Vagina (tissue), 2 donors: ENCODE data around the gene BMPR1A. TPM values are rescaled to one million over a fixed set of nuclear protein-coding genes. Genes with fewer than 3 reads are reported as not detected.
"Not testable (repeated sequence)": the region's sequence is repeated elsewhere in the genome, so short reads cannot be mapped to it uniquely, and the experiment has no call there.

Experiments
- DNase-seq, 2 donors: peaks; one replicate each; pipeline ENCODE4 v3.0.0-alpha.2; 2017; ENCODE audit errors: extremely low spot score in 2 of 2
- H3K27ac ChIP-seq: fragments of 200-600 bp; sonication (generic); one replicate; pipeline ENCODE4 v1.5.1; 2019
- H3K27me3 ChIP-seq: fragments of 200-600 bp; sonication (generic); one replicate; pipeline ENCODE4 v1.5.1; 2019
- H3K36me3 ChIP-seq, 2 donors: fragments of 200-600 bp; sonication (generic); one replicate each; pipeline ENCODE4 v1.5.1; 2017 to 2019
- H3K4me1 ChIP-seq: fragments of 200-600 bp; sonication (generic); one replicate; pipeline ENCODE4 v1.5.1; 2019
- H3K4me3 ChIP-seq, 2 donors: fragments of 200-600 bp; sonication (generic); 1 replicate in 1 of 2; 2 replicates in 1 of 2; pipeline ENCODE4 v1.5.1; 2016 to 2019
- H3K9me3 ChIP-seq: fragments of 200-600 bp; sonication (generic); one replicate; pipeline ENCODE4 v1.5.1; 2019
- CTCF ChIP-seq, 3 experiments: fragments of 450-650 bp in 2 of 3; fragments of 200-600 bp in 1 of 3; sonication (generic) in 1 of 3; IDR thresholded peaks; one replicate each; pipeline ENCODE4 v1.5.1; 2017 to 2019; ENCODE audit warnings: antibody characterized with exemption in 3 of 3, mild to moderate bottlenecking in 2 of 3, moderate library complexity in 2 of 3
- POLR2A ChIP-seq, 2 donors: fragments of 450-650 bp; IDR thresholded peaks; one replicate each; pipeline ENCODE4 v1.6.1; 2017; ENCODE audit warnings: antibody characterized with exemption in 2 of 2, mild to moderate bottlenecking in 2 of 2, moderate library complexity in 2 of 2
- POLR2AphosphoS5 ChIP-seq, 2 donors: sonication (generic); formaldehyde crosslinking; IDR thresholded peaks; one replicate each; pipeline ENCODE4 v1.9.0; 2017; ENCODE audit warnings: antibody characterized with exemption in 2 of 2, mild to moderate bottlenecking in 2 of 2, low read depth in 1 of 2; ENCODE audit not compliant: insufficient read depth in 1 of 2
- intact Hi-C: fragments of 100-400 bp; cut with DNase I; formaldehyde crosslinking; loops from one replicate; pipeline ENCODE4 v1.15.1; 2023
- total RNA-seq: library from RNA; depleted of rRNA; stranded (reverse); fragments of >200 nt; gene quantifications from one replicate; pipeline ENCODE4 v1.2.3, GENCODE V29; 2016

BMPR1A gene
- total RNA-seq, 1 donor from 2014 or later: 33.1 TPM

GRCh38 chr10:86862786-86863483 lies 106.5 kb downstream of the BMPR1A start:
- no peaks in the 10 kb centered on the region for H3K9me3 ChIP-seq
- H3K27ac ChIP-seq: no peak overlapping the region
- DNase-seq: no peak
- H3K4me1 ChIP-seq: peaks cover 10% of the 10 kb centered on the region
- no peaks in the 10 kb centered on the region for H3K27me3 ChIP-seq
- intact Hi-C loops: no loop called here
- no peaks in the 10 kb centered on the region for H3K36me3 ChIP-seq
- TF ChIP-seq CTCF (IDR thresholded peaks at IDR 0.05): no peak
- no peak for TF ChIP-seq POLR2A (IDR thresholded peaks at IDR 0.05)
- TF ChIP-seq POLR2AphosphoS5 (IDR thresholded peaks at IDR 0.05; ENCODE audit: insufficient read depth in 1 of 2, low read depth in 1 of 2): no peak
- no peak overlapping the region for H3K4me3 ChIP-seq

GRCh38 chr10:86863484-86863842 lies 107.0 kb downstream of the BMPR1A start:
- no peaks in the 10 kb centered on the region for H3K27me3 ChIP-seq
- no peak overlapping the region for H3K27ac ChIP-seq
- peaks cover 10% of the 10 kb centered on the region for H3K4me1 ChIP-seq
- no peak for DNase-seq
- TF ChIP-seq POLR2AphosphoS5 (IDR thresholded peaks at IDR 0.05; ENCODE audit: insufficient read depth in 1 of 2, low read depth in 1 of 2) (no peak), CTCF (IDR thresholded peaks at IDR 0.05) (no peak), POLR2A (IDR thresholded peaks at IDR 0.05) (no peak)
- H3K4me3 ChIP-seq: no peak overlapping the region
- no peaks in the 10 kb centered on the region for H3K36me3 ChIP-seq
- H3K9me3 ChIP-seq: no peaks in the 10 kb centered on the region
- intact Hi-C loops: no loop called here

GRCh38 chr10:86865011-86865811 lies 108.8 kb downstream of the BMPR1A start:
- DNase-seq, H3K27ac ChIP-seq, intact Hi-C loops, H3K27me3 ChIP-seq, H3K9me3 ChIP-seq, H3K4me3 ChIP-seq, H3K36me3 ChIP-seq: not testable (repeated sequence)
- peaks cover 10% of the 10 kb centered on the region for H3K4me1 ChIP-seq

GRCh38 chr10:86867149-86867548 lies 110.7 kb downstream of the BMPR1A start:
- Histone ChIP-seq H3K4me3 (no peak overlapping the region), H3K27me3 (no peaks in the 10 kb centered on the region), H3K9me3 (no peaks in the 10 kb centered on the region), H3K27ac (no peak overlapping the region), H3K4me1 (peaks cover 10% of the 10 kb centered on the region), H3K36me3 (no peaks in the 10 kb centered on the region)
- DNase-seq: no peak
- TF ChIP-seq POLR2AphosphoS5 (IDR thresholded peaks at IDR 0.05; ENCODE audit: insufficient read depth in 1 of 2, low read depth in 1 of 2): no peak
- no peak for TF ChIP-seq POLR2A (IDR thresholded peaks at IDR 0.05)
- no peak for TF ChIP-seq CTCF (IDR thresholded peaks at IDR 0.05)
- intact Hi-C loops: no loop called here

- H3K4me3 ChIP-seq: no peak overlapping the region
- DNase-seq: no peak
- no peaks in the 10 kb centered on the region for H3K27me3 ChIP-seq
- H3K27ac ChIP-seq: no peak overlapping the region
- H3K4me1 ChIP-seq: peaks cover 10% of the 10 kb centered on the region
- H3K9me3 ChIP-seq: no peaks in the 10 kb centered on the region
- intact Hi-C loops: no loop called here
- no peaks in the 10 kb centered on the region for H3K36me3 ChIP-seq
- TF ChIP-seq POLR2AphosphoS5 (IDR thresholded peaks at IDR 0.05; ENCODE audit: insufficient read depth in 1 of 2, low read depth in 1 of 2): no peak
- TF ChIP-seq CTCF (IDR thresholded peaks at IDR 0.05): no peak
Measured at GRCh38 chr10:86868353-86868752, 111.9 kb downstream of the BMPR1A start.
